Measurements from ENCODE around the gene LYSMD1. TPM values are rescaled to one million over a fixed set of nuclear protein-coding genes. Genes with fewer than 3 reads are reported as not detected.
"Not testable (repeated sequence)": the region's sequence is repeated elsewhere in the genome, so short reads cannot be mapped to it uniquely, and the experiment has no call there.

LYSMD1 gene, protein sequence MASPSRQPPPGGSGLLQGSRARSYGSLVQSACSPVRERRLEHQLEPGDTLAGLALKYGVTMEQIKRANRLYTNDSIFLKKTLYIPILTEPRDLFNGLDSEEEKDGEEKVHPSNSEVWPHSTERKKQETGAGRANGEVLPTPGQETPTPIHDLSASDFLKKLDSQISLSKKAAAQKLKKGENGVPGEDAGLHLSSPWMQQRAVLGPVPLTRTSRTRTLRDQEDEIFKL
- 2.4 TPM for total RNA-seq

DNA sequence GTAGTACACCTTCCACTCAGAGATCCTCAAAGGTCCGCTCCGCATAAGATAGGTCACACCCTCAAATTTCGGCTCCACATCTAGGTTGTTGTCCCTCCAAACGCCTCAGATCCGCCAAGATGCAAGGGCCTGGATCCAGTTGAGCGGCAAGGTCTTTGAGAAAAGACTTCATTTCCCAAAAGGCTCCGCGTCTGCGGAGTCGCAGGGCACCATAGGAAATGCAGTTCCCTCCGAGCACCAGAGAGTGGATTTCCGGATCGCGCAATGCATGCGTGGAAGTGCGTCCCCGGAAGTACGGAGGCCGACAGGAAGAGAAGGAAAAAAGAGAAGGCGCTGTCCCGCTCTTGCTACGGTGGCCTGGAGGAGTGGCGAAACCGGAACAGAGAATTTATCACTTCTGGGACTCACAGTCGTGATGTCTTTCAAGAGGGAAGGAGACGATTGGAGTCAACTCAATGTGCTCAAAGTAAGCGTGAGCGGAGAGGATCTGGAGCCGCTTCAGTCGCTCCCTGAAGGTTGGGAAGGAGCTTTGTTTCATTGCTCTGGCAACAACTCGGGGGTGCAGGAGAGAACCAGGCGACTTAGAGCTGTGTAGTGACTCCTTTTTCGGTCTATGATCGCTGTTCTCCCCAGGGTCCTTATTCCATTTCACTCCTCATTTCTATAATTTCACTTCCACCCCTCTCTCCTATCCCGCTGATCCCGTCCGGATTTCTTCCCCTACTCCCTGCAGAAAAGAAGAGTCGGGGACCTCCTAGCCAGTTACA is at the start of gene LYSMD1, which contains the start of gene SCNM1:
Gene LYSMD1 (minus strand): TSS at position 165 of the 767 bp plus-strand sequence. CDS start 644 bp downstream, outside the sequence.
Gene SCNM1 (plus strand): TSS at position 407 of the 767 bp plus-strand sequence. CDS start 9 bp downstream, at position 416.
- DNase-seq (ENCODE audit: low read depth in 2 of 3, low spot score in 2 of 3): peak; percentile 94 to 100 (median 99)

DNA sequence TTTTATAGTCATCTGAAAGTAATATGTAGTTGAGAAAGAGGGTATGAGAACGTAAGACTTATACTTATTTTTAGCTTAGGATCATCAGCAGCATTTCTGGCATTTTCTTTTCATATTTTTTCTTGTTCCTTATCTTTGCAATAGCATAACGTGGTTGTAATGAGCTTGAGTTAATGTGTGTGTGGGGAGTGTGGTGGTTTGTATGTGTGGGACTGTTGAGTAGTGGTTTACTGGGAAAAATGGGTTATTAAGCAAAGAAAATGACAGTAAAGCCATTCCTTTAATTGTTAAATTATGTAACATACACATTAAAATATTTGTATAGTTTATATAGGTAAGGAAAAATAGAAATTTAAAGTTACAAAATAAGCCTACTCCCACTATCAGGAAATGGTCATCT is 47.9 kb upstream of the LYSMD1 start:
- DNase-seq (ENCODE audit: low read depth in 2 of 3, low spot score in 2 of 3): no peak

DNA sequence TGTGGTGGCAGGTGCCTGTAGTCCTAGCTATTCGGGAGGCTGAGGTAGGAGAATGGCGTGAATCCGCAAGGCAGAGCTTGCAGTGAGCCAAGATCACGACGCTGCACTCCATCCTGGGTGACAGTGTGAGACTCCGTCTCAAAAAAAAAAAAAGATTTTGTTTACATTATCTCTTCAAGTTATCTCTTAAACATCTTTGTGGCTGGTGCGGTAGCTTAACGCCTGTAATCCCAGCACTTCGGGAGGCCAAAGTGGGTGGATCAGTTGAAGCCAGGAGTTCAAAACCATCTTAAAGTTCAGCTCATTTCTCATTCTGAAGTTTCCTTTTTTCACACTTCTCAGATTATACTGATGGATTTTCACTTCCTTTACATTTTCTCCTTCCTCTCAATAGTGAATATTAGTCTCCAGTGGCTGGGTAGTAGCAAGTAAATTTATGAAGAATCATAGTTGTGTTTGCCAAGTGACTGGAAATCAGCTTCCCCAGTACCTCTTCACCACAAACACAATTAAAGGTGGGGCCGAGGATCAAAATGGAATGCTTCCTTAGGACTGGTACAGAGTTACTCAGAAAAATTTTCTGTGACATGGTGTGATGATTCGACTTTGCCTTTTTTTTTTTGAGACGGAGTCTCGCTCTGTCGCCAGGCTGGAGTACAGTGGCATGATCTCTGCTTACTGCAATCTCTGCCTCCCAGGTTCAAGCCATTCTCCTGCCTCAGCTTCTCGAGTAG is 46.4 kb upstream of the LYSMD1 start:
- DNase-seq (ENCODE audit: low read depth in 2 of 3, low spot score in 2 of 3): no peak

DNA sequence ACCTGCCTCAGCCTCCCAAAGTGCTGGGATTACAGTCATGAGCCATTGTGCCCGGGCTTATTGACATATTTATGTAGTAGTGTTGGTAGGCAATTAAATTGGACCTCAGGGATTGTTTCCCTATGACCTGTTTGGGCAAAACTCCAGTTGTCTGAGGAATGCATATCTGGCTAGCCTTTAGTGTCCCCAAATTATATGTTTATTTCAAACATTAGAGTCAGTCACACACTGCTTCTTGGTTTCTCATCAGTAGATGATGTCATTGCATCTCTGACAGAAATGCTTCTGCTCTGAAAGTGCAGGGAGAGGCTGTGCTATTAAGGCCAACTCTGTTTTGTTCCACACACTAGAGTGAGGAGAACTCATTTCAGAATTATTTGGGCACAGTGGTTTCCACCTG is 45.1 kb upstream of the LYSMD1 start:
- no peak for DNase-seq (ENCODE audit: low read depth in 2 of 3, low spot score in 2 of 3)

DNA sequence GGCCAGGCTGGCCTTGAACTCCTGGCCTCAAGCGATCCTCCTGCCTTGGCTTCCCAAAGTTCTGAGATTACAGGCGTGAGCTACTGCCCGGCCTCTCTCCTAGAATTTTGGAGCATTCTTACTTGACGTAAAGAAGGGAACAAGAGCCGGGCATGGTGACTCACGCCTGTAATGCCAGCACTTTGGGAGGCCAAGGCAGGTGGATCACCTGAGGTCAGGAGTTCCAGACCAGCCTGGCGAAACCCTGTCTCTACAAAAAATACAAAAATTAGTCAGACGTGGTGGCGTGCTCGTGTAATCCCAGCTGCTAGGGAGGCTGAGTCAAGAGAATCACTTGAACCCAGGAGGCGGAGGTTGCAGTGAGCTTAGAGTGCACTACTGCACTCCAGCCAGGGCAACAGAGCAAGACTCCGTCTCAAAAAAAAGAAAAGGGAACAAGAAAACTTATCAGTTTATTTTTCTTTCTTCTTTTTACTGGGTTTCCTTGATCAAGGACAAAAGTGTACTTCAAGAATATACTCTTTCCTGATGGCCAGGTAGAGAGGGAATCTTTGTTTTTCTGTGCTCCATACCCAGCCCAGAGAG is 39.8 kb upstream of the LYSMD1 start:
- DNase-seq (ENCODE audit: low read depth in 2 of 3, low spot score in 2 of 3): not testable (repeated sequence)

DNA sequence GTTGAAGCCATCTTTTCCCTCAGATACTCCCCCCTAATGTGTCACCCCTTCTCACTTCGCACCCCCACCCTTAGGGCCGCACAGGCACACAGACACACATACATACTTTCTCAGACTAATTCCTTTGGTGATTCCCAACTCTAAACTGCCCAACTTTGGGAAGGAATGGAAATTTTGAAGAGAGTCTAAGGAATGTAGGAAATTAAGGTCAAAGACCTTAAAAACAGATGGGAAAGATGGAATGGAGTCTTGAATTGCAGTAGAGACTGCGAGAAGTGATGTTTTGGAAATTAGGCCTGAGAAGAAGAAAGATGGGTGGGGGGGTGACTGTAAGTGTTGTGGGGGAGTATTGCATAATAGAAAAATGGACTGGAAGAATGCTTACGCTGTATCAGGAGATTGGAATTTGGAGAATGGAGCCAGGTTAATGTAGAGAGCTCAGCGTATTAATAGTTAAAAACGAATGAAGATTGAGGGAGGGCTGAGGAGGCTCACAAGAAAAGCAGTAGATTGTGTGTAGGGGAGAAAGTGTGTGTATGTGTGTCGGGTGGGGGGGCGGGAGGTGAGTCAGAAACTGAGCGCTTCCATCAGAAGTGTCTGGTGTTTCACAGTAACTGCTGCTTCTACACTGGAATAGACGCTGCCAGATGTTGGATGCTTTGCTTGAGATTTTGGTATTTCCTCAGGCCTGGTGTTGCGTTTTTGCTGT is 34.3 kb upstream of the LYSMD1 start:
- DNase-seq (ENCODE audit: low read depth in 2 of 3, low spot score in 2 of 3): no peak

DNA sequence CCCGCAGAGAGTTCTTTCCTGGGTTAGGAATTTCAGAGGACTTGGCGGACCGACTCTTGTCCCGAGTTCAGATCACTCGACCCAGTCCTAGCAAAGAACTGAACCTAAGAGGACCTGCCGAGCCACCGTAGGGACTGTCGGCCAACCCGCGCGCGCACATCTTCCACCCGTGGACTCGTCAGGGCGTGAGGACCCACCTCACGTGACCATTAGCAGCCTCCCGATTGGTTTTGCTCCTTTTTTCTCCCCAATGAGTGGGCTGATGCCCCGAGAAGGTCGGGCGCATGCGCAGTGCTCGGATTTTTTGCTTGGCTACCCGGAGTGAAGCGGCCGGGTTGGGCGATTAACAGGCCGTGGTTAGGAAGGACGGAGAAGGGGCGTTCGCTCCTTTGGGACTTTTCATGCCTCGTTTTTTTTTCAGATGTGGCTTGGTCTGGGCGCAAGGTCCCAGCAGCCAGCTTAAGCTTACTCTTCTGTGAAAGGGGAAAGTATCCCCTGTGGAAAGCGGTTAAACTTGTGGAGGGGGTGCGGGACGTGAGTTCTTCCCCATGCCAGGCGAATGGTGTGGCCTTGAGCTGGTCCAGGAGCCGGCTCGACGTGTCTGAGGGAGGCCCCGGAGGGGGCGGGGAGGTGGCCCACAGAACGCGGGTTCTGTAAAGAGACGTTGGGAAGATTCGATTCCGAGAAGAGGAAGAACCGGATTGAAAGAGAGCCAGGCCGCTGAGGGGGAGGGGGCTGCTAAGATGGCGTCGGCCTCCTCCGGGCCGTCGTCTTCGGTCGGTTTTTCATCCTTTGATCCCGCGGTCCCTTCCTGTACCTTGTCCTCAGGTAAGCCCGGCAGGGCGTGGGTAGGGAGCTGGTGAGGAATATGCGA is 32.8 kb upstream of the LYSMD1 start, which contains the start of gene PIP5K1A:
Gene PIP5K1A (plus strand): TSS at position 299 of the 874 bp plus-strand sequence. CDS start 445 bp downstream, at position 744.
- DNase-seq (ENCODE audit: low read depth in 2 of 3, low spot score in 2 of 3): peak; percentile 94 to 99 (median 98)

DNA sequence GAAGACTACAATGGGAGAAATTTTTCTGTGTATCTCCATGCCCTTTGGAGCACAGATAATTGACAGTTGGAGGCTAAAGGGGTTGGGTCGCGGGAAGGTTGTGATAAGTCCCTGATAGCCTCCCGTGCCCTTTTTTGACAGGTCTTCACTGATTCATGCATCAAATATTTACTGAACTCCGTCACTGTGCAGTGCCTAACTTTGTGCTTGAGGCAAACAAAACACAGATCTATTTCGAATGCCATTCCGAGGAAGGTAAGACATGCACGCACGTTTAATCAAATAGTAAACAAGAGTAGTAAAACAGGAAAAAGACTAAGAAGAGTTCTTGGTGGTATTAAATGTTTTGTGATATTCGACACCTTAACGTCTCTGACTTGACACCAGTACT is 32.2 kb upstream of the LYSMD1 start:
- DNase-seq (ENCODE audit: low read depth in 2 of 3, low spot score in 2 of 3): no peak

DNA sequence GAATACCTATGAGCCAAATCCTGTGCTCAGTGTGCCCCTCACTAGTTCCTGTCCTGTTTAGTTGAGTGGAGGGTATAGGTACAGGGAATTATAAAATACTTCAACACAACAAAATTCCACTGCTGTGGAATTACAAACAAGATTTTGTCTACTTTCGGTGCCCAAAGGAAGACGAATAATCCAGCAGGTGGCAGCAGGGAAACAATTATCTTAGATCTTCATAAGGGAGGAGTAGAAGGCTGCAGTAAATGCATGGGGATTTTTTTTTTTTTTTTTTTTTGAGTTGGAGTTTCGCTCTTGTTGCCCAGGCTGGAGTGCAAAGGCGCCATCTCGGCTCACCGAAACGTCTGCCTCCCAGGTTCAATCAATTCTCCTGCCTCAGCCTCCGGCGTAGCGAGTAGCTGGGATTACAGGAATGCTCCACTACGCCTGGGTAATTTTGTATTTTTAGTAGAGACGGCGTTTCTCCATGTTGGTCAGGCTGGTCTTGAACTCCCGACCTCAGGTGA is 30.6 kb upstream of the LYSMD1 start:
- peak in 2 of 3 donors; percentile 71 to 87 for DNase-seq (ENCODE audit: low read depth in 2 of 3, low spot score in 2 of 3)

DNA sequence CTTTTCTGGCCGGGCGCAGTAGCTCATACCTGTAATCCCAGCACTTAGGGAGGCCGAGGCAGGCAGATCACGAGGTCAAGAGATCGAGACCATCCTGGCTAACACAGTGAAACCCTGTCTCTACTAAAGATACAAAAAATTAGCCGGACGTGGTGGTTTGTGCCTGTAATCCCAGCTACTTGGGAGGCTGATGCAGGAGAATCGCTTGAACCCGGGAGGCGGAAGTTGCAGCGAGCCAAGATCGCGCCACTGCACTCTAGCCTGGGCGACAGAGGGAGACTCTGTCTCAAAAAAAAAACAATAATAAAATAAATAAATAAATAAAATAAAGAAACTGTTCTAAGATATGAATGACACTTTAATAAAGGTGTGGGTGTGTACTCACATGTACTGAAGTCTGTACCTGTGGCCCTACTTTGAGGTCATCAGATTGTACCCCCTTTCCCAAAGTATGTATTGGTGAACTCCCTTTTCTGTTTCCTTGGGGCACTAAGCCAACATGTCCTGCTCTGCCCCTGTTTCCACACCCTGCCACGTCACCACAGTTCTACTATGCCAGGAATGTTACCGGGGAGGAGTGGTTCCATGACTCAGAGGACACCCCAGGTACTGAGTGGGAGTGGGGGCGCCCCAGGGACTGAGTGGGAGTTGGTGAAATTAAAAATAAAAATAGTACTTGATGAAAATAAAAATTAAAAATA is 29.3 kb upstream of the LYSMD1 start:
- not testable (repeated sequence) for DNase-seq (ENCODE audit: low read depth in 2 of 3, low spot score in 2 of 3)

DNA sequence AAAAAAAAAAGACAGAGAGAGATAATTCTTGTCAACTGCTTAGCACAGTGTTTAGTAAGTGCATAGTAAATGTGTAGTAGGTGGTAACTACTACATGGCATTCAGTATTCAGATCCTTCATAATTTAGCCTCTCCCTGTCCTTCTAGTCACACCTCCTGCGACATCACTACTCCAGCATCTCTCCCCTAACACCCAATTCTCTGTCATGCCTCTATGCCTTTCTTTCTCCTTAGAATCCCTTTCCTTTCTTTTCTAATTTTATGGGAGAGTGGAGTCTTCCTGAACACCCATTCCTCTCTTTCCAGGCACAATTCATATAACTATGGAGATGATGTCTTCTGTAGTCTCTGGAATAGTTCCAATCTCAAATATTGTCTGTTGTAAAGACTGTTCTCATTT is 28.2 kb upstream of the LYSMD1 start:
- DNase-seq (ENCODE audit: low read depth in 2 of 3, low spot score in 2 of 3): no peak

DNA sequence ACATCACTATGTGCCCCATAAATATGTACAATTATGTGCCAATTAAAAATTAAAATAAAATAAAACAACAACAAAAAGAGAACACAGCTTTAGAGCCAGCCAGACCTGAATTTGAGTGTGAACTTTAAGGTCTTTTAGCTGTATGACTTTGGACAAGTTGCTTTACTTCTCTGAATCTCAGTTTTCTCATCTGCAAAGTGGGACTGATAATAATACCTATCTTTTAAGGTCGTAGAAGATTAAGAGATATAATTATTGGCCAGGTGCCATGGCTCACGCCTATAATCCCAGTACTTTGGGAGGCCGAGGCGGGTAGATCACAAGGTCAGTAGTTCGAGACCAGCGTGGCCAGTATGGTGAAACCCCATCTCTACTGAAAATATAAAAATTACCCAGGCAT is 27.6 kb upstream of the LYSMD1 start:
- DNase-seq (ENCODE audit: low read depth in 2 of 3, low spot score in 2 of 3): no peak

DNA sequence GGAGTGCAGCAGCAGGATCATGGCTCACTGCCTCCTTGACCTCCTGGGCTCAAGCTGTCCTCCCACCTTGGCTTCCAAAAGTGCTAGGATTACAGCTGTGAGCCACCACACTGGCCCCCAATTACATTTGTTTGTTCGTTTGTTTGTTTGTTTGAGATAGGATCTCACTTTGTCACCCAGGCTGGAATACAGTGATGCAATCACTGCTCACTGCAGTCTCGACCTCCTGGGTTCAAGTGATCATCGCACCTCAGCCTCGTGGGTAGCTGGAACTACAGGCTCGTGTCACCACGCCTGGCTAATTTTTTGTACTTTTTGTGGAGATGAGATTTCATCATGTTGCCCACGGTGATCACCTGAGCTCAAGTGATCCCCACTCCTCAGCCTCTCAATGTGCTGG is 26.3 kb upstream of the LYSMD1 start:
- no peak for DNase-seq (ENCODE audit: low read depth in 2 of 3, low spot score in 2 of 3)

DNA sequence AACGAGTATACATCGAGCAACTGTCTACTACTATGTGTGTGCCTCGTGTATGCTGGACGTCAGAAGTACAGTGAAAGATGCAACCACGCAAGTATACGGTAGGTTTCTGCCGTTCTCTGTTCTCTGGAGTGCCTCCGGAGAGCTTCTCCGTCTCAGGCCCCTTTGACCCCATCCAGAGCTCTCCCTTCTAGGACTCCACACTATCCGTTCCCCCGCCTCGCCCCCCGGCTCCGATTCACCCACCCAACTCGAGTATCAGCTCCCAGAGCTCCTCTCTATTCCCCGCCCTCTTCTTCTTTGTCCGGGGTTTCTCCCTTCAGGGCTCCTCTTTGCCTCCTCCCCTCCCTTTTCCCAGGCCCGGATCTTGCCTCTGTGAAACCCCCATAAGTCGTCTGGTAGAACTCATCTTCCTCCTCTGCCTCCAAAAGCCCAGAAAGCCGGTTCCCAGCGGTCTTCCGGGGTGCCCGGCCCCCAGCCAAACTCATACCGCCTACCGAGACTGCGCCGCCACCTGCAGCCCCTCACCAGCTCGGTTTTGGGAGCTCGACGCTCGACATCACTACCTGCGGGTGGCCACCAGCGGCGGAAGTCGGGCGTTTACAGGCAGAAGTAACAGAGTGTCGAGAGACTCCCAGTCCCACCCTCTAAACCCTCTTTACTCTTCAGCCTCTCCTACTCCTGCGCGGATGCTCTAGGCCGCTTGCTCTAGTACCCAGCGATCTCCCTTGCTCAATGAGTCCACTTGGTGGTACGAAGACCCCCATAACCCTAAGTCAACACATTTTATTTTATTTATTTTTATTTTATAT is 24.1 kb upstream of the LYSMD1 start, which contains the start of gene VPS72:
Gene VPS72 (minus strand): TSS at position 561 of the 809 bp plus-strand sequence. CDS start 76 bp downstream, at position 485.
- DNase-seq (ENCODE audit: low read depth in 2 of 3, low spot score in 2 of 3): peak; percentile 65 to 90 (median 85)

DNA sequence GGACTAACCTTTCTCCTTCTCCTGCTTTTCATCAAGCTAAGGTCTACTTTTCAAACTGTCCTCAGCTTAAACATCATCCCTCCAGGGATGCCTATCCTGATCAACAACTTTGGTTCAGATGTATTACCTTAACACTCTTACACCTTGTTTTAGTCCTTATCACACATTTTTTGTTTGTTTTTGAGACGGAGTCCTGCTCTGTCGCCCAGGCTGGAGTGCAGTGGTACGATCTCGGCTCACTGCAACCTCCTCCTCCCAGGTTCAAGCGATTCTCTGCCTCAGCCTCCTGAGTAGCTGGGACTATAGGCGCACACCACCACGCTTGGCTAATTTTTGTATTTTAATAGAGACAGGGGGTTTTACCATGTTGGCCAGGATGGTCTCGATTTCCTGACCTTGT is 23.0 kb upstream of the LYSMD1 start:
- DNase-seq (ENCODE audit: low read depth in 2 of 3, low spot score in 2 of 3): not testable (repeated sequence)

DNA sequence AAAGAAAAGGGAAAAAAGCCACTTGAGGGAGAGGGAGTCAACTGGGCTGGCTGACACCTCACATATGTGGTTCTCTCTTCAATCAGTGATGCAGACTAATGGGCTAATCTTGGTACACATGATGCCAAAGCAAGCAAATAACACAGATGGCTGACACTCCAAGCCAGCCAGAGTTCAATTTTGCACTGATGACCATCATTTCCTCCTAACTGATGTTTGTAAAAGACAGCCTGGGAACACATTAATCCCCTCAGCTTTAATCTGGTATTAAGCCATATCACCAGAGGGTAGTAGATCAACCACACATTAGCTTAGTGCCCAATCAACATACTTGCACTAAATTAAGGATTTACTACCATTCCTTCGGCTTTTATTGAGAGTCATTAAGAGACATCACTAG is 21.5 kb upstream of the LYSMD1 start:
- DNase-seq (ENCODE audit: low read depth in 2 of 3, low spot score in 2 of 3): no peak

DNA sequence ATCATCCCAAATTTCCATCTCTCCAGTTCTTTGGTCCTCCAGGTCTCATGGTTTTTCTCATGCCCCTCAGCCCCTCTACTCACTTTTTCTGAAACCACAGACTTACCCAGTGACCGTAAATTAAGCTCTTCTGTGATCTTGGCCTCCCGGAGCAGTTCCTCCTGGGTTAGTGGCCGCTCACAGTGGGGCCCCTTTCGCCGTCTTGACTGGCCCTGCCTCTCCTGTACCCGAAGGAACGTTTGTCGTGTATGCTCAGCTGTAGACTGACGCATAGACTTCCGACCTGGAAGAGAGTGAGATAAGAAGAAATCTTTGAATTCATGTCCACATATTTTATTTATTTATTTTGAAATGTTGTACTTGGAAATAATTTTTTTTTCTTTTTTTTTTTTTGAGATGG is 18.5 kb upstream of the LYSMD1 start:
- DNase-seq (ENCODE audit: low read depth in 2 of 3, low spot score in 2 of 3): no peak

All from hematopoietic multipotent progenitor cell (in vitro differentiated cells).